Measurements from ENCODE around the gene HASPIN. TPM values are rescaled to one million over a fixed set of nuclear protein-coding genes. Genes with fewer than 3 reads are reported as not detected.

HASPIN gene
- total and polyA plus RNA-seq, 5 donors from 2014 or later = 0.07 to 0.53 (median 0.27) TPM

DNA sequence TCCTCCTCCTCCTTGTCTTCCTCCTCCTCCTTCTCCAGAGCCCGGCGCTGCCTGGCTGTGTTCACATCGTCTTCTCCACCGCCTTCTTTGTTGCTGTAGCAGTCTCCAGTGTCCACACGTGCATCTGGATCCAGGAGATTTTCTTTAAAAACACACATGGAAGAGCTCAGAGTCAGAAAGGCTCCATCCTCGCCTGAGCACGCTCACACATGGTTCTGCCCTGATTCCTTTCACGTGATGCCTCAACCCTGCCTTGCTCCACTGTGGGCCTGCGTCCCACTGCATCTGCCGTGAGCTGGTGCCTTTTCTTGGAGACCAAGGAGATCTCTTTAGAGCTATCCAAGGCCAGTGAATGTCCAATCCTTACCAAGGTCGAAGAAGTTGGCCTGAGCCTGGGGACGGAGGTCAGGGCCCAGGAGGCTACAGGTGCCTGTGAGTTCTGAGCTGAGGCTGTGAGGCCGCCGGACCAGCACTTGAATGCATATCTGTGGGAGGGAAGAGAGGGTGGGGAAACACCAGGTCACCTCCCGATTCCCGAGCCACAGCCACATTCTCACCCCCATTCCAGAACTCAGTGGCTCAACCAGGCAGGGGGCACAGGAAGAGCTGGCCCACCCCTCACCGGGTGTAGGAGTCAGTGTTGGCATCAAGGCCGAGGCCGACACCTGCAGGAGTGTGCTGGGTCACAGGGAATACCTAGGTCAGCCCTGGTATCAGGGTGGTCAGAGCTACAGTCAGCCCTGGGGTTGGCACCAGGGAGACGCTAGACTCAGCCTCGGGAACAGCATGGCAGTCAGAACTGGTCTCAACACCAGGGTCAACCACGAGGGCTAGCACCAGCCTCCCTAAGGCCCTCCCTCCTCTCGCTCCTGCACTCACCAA, 37.6 kb downstream of the HASPIN start:
- no peak for ATAC-seq (ENCODE audit: low read depth in 2 of 2)
- Histone ChIP-seq H3K27me3 (ENCODE audit: control insufficient read depth, insufficient read depth, low read length) (no peaks in the 10 kb centered on the region), H3K4me1 (ENCODE audit: control insufficient read depth, insufficient read depth, low read length, poor library complexity, severe bottlenecking) (peaks cover 27% of the 10 kb centered on the region), H3K9me3 (ENCODE audit: control insufficient read depth in 2 of 2, low read length in 2 of 2) (no peaks in the 10 kb centered on the region), H3K27ac (ENCODE audit: insufficient read depth, low read length, poor library complexity, severe bottlenecking) (no peak overlapping the region), H3K36me3 (ENCODE audit: control insufficient read depth, insufficient read depth, low read length) (no peaks in the 10 kb centered on the region), H3K4me3 (ENCODE audit: low read depth, low read length) (no peak overlapping the region)
- Mint-ChIP-seq H3K36me3 (no peaks in the 10 kb centered on the region), H3K9me3 (no peaks in the 10 kb centered on the region), H3K4me3 (peak overlapping the region in 1 of 4 donors; percentile 49), H3K27me3 (no peaks in the 10 kb centered on the region), H3K27ac (no peak overlapping the region), H3K4me1 (peaks cover 0 to 35% (median 23%) of the 10 kb centered on the region in 4 donors)
- DNase-seq = no peak

DNA sequence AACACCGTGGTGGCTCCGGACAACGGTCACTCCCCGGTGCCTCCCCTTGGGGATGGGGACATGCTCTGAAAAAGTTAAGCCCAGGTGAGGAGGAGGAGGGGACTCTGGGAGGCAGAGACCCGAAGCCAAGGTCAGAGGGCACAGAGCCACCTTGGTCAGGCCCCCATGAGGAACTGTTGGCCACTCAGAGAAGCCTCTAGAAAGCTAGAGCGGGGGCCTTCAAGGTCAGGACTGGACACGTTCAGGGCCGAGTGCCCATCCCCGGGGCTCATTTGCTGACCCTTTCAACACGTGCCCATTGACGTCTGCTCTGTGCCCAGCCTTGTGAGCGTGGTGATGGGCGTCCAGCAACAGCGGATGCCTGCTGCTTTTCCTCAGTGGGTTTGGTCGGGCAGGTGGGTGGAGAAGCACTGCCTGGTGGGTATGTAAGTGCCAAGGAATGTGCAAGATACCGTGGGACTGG, 38.2 kb downstream of the HASPIN start:
- H3K4me1 ChIP-seq (ENCODE audit: control insufficient read depth, insufficient read depth, low read length, poor library complexity, severe bottlenecking) = peaks cover 32% of the 10 kb centered on the region
- H3K27me3 ChIP-seq (ENCODE audit: control insufficient read depth, insufficient read depth, low read length) = no peaks in the 10 kb centered on the region
- Mint-ChIP-seq H3K4me3 (no peak overlapping the region), H3K27me3 (no peaks in the 10 kb centered on the region), H3K27ac (no peak overlapping the region), H3K4me1 (peaks cover 0 to 40% (median 24%) of the 10 kb centered on the region in 4 donors), H3K36me3 (no peaks in the 10 kb centered on the region), H3K9me3 (peaks cover 0 to 1% (median 0%) of the 10 kb centered on the region in 7 donors)
- DNase-seq (no peak), ATAC-seq (ENCODE audit: low read depth in 2 of 2) (no peak)
- no peaks in the 10 kb centered on the region for H3K36me3 ChIP-seq (ENCODE audit: control insufficient read depth, insufficient read depth, low read length)
- no peak overlapping the region for H3K27ac ChIP-seq (ENCODE audit: insufficient read depth, low read length, poor library complexity, severe bottlenecking)
- H3K9me3 ChIP-seq (ENCODE audit: control insufficient read depth in 2 of 2, low read length in 2 of 2) = no peaks in the 10 kb centered on the region
- no peak overlapping the region for H3K4me3 ChIP-seq (ENCODE audit: low read depth, low read length)

DNA sequence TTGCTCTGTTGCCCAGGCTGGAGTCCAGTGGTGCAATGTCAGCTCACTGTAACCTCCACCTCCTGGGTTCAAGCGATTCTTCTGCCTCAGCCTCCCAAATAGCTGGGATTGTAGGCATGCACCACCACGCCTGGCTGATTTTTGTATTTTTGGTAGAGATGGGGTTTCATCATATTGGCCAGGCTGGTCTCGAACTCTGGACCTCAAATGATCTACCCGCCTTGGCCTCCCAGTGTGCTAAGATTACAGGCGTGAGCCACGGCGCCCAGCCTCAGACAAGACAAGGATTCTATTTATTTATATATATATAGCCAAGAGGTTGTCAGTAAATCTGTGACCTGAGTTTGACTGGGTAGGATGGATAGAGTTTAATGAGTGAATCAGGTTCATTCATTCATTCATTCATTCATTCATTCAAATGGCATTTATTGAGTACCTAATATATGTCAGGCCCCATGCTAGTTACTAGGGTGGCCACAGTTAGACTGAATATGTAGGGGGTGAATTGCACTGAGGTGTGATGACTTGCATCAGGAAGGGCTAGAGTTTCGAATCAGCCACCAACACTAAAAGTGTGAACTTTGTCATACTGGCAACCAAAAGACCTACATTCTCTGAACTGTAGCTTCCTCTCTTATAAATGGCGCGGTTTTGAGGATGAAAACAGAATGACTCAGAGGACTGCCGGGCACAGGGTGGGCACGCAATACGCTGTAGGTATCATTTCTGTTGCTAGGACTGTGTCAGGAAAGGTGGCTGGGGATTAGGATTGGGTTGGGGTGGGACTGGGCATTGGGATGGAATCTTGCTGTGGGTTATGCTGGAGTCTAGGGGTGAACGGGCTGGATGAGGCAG, 39.4 kb downstream of the HASPIN start:
- H3K27ac Mint-ChIP-seq = peak overlapping the region in 2 of 3 donors; percentile 42 to 67
- H3K4me3 ChIP-seq (ENCODE audit: low read depth, low read length) = no peak overlapping the region
- H3K9me3 ChIP-seq (ENCODE audit: control insufficient read depth in 2 of 2, low read length in 2 of 2) = no peaks in the 10 kb centered on the region
- H3K4me1 Mint-ChIP-seq = peaks cover 0 to 42% (median 29%) of the 10 kb centered on the region in 4 donors
- peak overlapping the region in 2 of 4 donors; percentile 17 to 50 for H3K4me3 Mint-ChIP-seq
- DNase-seq = peak in 1 of 3 donors; percentile 88
- H3K4me1 ChIP-seq (ENCODE audit: control insufficient read depth, insufficient read depth, low read length, poor library complexity, severe bottlenecking) = peaks cover 33% of the 10 kb centered on the region
- no peaks in the 10 kb centered on the region for H3K27me3 ChIP-seq (ENCODE audit: control insufficient read depth, insufficient read depth, low read length)
- peak; percentile 44 to 48 for ATAC-seq (ENCODE audit: low read depth in 2 of 2)
- peaks cover 0 to 5% (median 0%) of the 10 kb centered on the region in 7 donors for H3K9me3 Mint-ChIP-seq
- no peak overlapping the region for H3K27ac ChIP-seq (ENCODE audit: insufficient read depth, low read length, poor library complexity, severe bottlenecking)
- no peaks in the 10 kb centered on the region for H3K27me3 Mint-ChIP-seq
- H3K36me3 Mint-ChIP-seq = no peaks in the 10 kb centered on the region
- H3K36me3 ChIP-seq (ENCODE audit: control insufficient read depth, insufficient read depth, low read length) = no peaks in the 10 kb centered on the region

DNA sequence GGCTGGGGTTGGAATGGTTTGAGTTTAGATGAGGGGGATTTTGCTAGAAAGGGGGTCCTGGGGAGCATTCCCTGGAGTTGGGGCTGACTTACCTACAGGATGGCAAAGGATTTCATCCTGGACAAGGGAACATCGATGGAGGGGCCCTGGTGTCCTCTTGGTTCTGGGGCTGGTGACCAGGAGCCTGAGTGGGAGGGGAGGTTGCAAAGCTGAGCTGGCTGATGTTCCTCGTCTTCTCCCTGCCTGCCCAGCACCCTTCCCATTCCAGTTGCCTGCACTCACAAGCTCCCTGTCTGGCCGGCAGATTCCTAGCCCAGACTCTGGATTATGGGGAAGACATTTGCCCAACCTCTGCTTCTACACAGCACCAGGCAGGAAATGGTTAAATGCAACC, 40.1 kb downstream of the HASPIN start:
- peak overlapping the region in 2 of 3 donors; percentile 42 to 67 for H3K27ac Mint-ChIP-seq
- H3K9me3 ChIP-seq (ENCODE audit: control insufficient read depth in 2 of 2, low read length in 2 of 2) = no peaks in the 10 kb centered on the region
- no peaks in the 10 kb centered on the region for H3K27me3 Mint-ChIP-seq
- no peak for ATAC-seq (ENCODE audit: low read depth in 2 of 2)
- H3K4me1 ChIP-seq (ENCODE audit: control insufficient read depth, insufficient read depth, low read length, poor library complexity, severe bottlenecking) = peaks cover 33% of the 10 kb centered on the region
- no peak overlapping the region for H3K27ac ChIP-seq (ENCODE audit: insufficient read depth, low read length, poor library complexity, severe bottlenecking)
- no peak overlapping the region for H3K4me3 ChIP-seq (ENCODE audit: low read depth, low read length)
- H3K4me3 Mint-ChIP-seq = peak overlapping the region in 3 of 4 donors; percentile 17 to 50 (median 24)
- H3K27me3 ChIP-seq (ENCODE audit: control insufficient read depth, insufficient read depth, low read length) = no peaks in the 10 kb centered on the region
- DNase-seq = no peak
- peaks cover 0 to 5% (median 0%) of the 10 kb centered on the region in 7 donors for H3K9me3 Mint-ChIP-seq
- no peaks in the 10 kb centered on the region for H3K36me3 Mint-ChIP-seq
- H3K36me3 ChIP-seq (ENCODE audit: control insufficient read depth, insufficient read depth, low read length) = no peaks in the 10 kb centered on the region
- peaks cover 0 to 47% (median 32%) of the 10 kb centered on the region in 4 donors for H3K4me1 Mint-ChIP-seq

DNA sequence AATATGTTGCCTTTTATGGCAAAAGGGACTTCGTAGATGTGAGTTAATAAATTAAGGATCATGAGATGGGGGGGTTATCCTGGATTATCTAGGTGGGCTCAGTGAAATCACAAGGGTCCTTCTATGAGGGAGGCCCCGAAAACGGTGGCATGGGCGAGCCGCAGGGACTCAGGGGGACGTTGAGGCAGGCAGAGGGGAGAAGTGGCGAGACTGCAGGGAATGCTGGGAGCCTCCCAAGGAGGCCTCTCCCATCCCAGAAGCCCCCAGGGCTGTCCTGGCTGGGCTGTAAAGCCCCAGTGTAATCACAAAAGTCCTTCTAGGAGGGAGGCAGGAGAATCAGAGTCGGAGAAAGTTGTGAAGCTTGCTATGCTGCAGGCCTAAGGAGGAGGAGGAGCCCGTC, 42.3 kb downstream of the HASPIN start:
- Histone ChIP-seq H3K4me1 (ENCODE audit: control insufficient read depth, insufficient read depth, low read length, poor library complexity, severe bottlenecking) (peaks cover 38% of the 10 kb centered on the region), H3K9me3 (ENCODE audit: control insufficient read depth in 2 of 2, low read length in 2 of 2) (no peaks in the 10 kb centered on the region), H3K36me3 (ENCODE audit: control insufficient read depth, insufficient read depth, low read length) (no peaks in the 10 kb centered on the region), H3K27me3 (ENCODE audit: control insufficient read depth, insufficient read depth, low read length) (no peaks in the 10 kb centered on the region), H3K27ac (ENCODE audit: insufficient read depth, low read length, poor library complexity, severe bottlenecking) (no peak overlapping the region), H3K4me3 (ENCODE audit: low read depth, low read length) (peak overlapping the region; percentile 44)
- peak overlapping the region; percentile 90 to 92 (median 90) for H3K27ac Mint-ChIP-seq
- ATAC-seq (ENCODE audit: low read depth in 2 of 2) (no peak), DNase-seq (no peak)
- peaks cover 0 to 5% (median 0%) of the 10 kb centered on the region in 7 donors for H3K9me3 Mint-ChIP-seq
- peak overlapping the region; percentile 71 to 91 (median 81) for H3K4me3 Mint-ChIP-seq
- no peaks in the 10 kb centered on the region for H3K36me3 Mint-ChIP-seq
- no peaks in the 10 kb centered on the region for H3K27me3 Mint-ChIP-seq
- peaks cover 0 to 66% (median 30%) of the 10 kb centered on the region in 4 donors for H3K4me1 Mint-ChIP-seq

DNA sequence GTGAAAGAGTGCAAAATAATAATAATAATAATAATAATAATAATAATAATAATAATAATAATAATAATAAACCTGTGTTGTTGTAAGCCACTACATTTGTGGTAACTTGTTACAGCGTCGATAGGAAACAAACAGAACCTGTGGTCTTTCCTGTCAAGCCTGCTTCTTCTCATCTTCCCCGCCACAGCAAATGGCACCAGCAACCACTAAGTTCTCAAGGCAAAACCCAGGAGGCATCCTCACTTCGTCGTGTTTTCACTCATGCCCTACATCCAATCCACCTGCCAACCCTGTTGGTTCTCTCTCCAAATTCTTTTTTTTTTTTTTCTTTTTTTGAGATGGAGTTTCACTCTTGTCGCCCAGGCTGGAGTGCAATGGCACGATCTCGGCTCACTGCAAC, 43.1 kb downstream of the HASPIN start:
- no peaks in the 10 kb centered on the region for H3K36me3 ChIP-seq (ENCODE audit: control insufficient read depth, insufficient read depth, low read length)
- H3K9me3 Mint-ChIP-seq = peaks cover 0 to 5% (median 0%) of the 10 kb centered on the region in 7 donors
- peak overlapping the region in 2 of 3 donors; percentile 8 to 63 for H3K27ac Mint-ChIP-seq

DNA sequence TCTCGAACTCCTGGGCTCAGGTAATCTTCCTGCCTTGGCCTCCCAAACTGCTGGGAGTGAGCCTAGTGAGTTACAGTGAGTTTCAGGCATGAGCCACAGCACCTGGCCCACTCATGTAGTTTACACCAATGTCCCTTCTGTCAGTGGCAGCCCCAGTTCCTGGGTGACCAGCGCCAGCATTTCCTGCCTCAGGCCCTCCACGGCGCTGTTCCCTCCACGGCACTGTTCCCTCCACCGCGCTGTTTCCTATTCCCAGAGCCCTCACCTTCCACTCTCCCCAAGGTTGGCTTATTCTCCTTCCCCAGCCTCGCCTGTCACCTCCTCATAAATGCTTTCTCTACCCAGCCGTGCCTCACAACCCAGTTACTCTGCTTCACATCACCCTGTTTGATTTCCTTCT, 44.6 kb downstream of the HASPIN start:
- Histone ChIP-seq H3K27me3 (ENCODE audit: control insufficient read depth, insufficient read depth, low read length) (no peaks in the 10 kb centered on the region), H3K4me3 (ENCODE audit: low read depth, low read length) (no peak overlapping the region), H3K9me3 (ENCODE audit: control insufficient read depth in 2 of 2, low read length in 2 of 2) (no peaks in the 10 kb centered on the region), H3K36me3 (ENCODE audit: control insufficient read depth, insufficient read depth, low read length) (no peaks in the 10 kb centered on the region), H3K4me1 (ENCODE audit: control insufficient read depth, insufficient read depth, low read length, poor library complexity, severe bottlenecking) (peaks cover 38% of the 10 kb centered on the region), H3K27ac (ENCODE audit: insufficient read depth, low read length, poor library complexity, severe bottlenecking) (no peak overlapping the region)
- Mint-ChIP-seq H3K27ac (peak overlapping the region in 2 of 3 donors; percentile 42 to 68), H3K4me1 (peaks cover 0 to 76% (median 32%) of the 10 kb centered on the region in 4 donors), H3K36me3 (no peaks in the 10 kb centered on the region), H3K4me3 (peak overlapping the region in 2 of 4 donors; percentile 5 to 81), H3K9me3 (peaks cover 0 to 5% (median 0%) of the 10 kb centered on the region in 7 donors), H3K27me3 (no peaks in the 10 kb centered on the region)
- ATAC-seq (ENCODE audit: low read depth in 2 of 2) (no peak), DNase-seq (no peak)

More for the DNA sequence above, 43.1 kb downstream of the HASPIN start:
- no peak for ATAC-seq (ENCODE audit: low read depth in 2 of 2)
- H3K27ac ChIP-seq (ENCODE audit: insufficient read depth, low read length, poor library complexity, severe bottlenecking) = no peak overlapping the region
- H3K36me3 Mint-ChIP-seq = no peaks in the 10 kb centered on the region
- no peaks in the 10 kb centered on the region for H3K27me3 Mint-ChIP-seq
- H3K4me3 Mint-ChIP-seq = peak overlapping the region in 2 of 4 donors; percentile 2 to 25
- no peak overlapping the region for H3K4me3 ChIP-seq (ENCODE audit: low read depth, low read length)
- H3K4me1 Mint-ChIP-seq = peaks cover 0 to 74% (median 31%) of the 10 kb centered on the region in 4 donors
- H3K27me3 ChIP-seq (ENCODE audit: control insufficient read depth, insufficient read depth, low read length) = no peaks in the 10 kb centered on the region
- H3K9me3 ChIP-seq (ENCODE audit: control insufficient read depth in 2 of 2, low read length in 2 of 2) = no peaks in the 10 kb centered on the region
- peak in 1 of 3 donors; percentile 39 for DNase-seq
- peaks cover 38% of the 10 kb centered on the region for H3K4me1 ChIP-seq (ENCODE audit: control insufficient read depth, insufficient read depth, low read length, poor library complexity, severe bottlenecking)

Measured in CD4-positive, CD25-positive, alpha-beta regulatory T cell (primary cell).